IPS-15b (cell line): Measurements from ENCODE around the gene CDA.

Source experiments
- H3K27me3 ChIP-seq: one replicate; pipeline ENCODE4 v1.6.1; 2013; ENCODE audit warnings: low read length; ENCODE audit not compliant: control insufficient read depth, insufficient read depth
- H3K36me3 ChIP-seq: one replicate; pipeline ENCODE4 v1.6.1; 2013; ENCODE audit warnings: low read length; ENCODE audit not compliant: control insufficient read depth, insufficient read depth
- H3K4me1 ChIP-seq: one replicate; pipeline ENCODE4 v1.6.1; 2013; ENCODE audit warnings: mild to moderate bottlenecking, low read length; ENCODE audit not compliant: control insufficient read depth, insufficient read depth
- H3K4me3 ChIP-seq: one replicate; pipeline ENCODE4 v1.5.1; 2013; ENCODE audit warnings: low read depth, low read length
- H3K9ac ChIP-seq: one replicate; pipeline ENCODE4 v1.6.1; 2013; ENCODE audit warnings: low read depth, mild to moderate bottlenecking, low read length
- H3K9me3 ChIP-seq: one replicate; pipeline ENCODE4 v1.6.1; 2013; ENCODE audit warnings: mild to moderate bottlenecking, low read length; ENCODE audit not compliant: control insufficient read depth, insufficient read depth

CDA gene

GRCh38 chr1:20624709-20625108, 35.8 kb downstream of the CDA start:
- Histone ChIP-seq H3K4me3 (peak overlapping the region; percentile 35), H3K36me3 (no peaks in the 10 kb centered on the region), H3K4me1 (peaks cover 15% of the 10 kb centered on the region), H3K27me3 (no peaks in the 10 kb centered on the region), H3K9ac (no peak overlapping the region), H3K9me3 (no peaks in the 10 kb centered on the region)

- H3K4me3 ChIP-seq, result peak overlapping the region; percentile 35
- H3K9ac ChIP-seq, result no peak overlapping the region
- no peaks in the 10 kb centered on the region for H3K36me3 ChIP-seq
- no peaks in the 10 kb centered on the region for H3K9me3 ChIP-seq
- peaks cover 15% of the 10 kb centered on the region for H3K4me1 ChIP-seq
- H3K27me3 ChIP-seq, result no peaks in the 10 kb centered on the region
Observed at GRCh38 chr1:20625176-20626097, 36.5 kb downstream of the CDA start.

GRCh38 chr1:20626098-20626427, 37.2 kb downstream of the CDA start:
- no peak overlapping the region for H3K9ac ChIP-seq
- no peak overlapping the region for H3K4me3 ChIP-seq
- no peaks in the 10 kb centered on the region for H3K36me3 ChIP-seq
- H3K27me3 ChIP-seq, result no peaks in the 10 kb centered on the region
- H3K4me1 ChIP-seq, result peaks cover 15% of the 10 kb centered on the region
- no peaks in the 10 kb centered on the region for H3K9me3 ChIP-seq

GRCh38 chr1:20626524-20626923, 37.6 kb downstream of the CDA start:
- Histone ChIP-seq H3K4me1 (peaks cover 15% of the 10 kb centered on the region), H3K27me3 (no peaks in the 10 kb centered on the region), H3K4me3 (no peak overlapping the region), H3K36me3 (no peaks in the 10 kb centered on the region), H3K9ac (no peak overlapping the region), H3K9me3 (no peaks in the 10 kb centered on the region)

GRCh38 chr1:20630729-20631128, 41.8 kb downstream of the CDA start:
- H3K4me3 ChIP-seq, result no peak overlapping the region
- no peaks in the 10 kb centered on the region for H3K27me3 ChIP-seq
- no peaks in the 10 kb centered on the region for H3K9me3 ChIP-seq
- peaks cover 12% of the 10 kb centered on the region for H3K4me1 ChIP-seq
- no peaks in the 10 kb centered on the region for H3K36me3 ChIP-seq
- H3K9ac ChIP-seq, result no peak overlapping the region

- Histone ChIP-seq H3K9me3 (no peaks in the 10 kb centered on the region), H3K9ac (no peak overlapping the region), H3K27me3 (no peaks in the 10 kb centered on the region), H3K36me3 (no peaks in the 10 kb centered on the region), H3K4me3 (no peak overlapping the region), H3K4me1 (peaks cover 7% of the 10 kb centered on the region)
Observed at GRCh38 chr1:20632386-20632785, 43.5 kb downstream of the CDA start.

GRCh38 chr1:20633190-20634064, 44.5 kb downstream of the CDA start, which contains the start of gene PINK1:
PINK1 (plus strand) TSS chr1:20633458; CDS start chr1:20633549, 91 bp downstream.
- Histone ChIP-seq H3K4me3 (peak within 1 kb of the TSS; percentile 92), H3K27me3 (no peaks in the 10 kb centered on the region), H3K9me3 (no peaks in the 10 kb centered on the region), H3K9ac (peak within 1 kb of the TSS; percentile 62), H3K36me3 (peaks cover 4% of the 10 kb centered on the region), H3K4me1 (peaks cover 7% of the 10 kb centered on the region)

- Histone ChIP-seq H3K9me3 (no peaks in the 10 kb centered on the region), H3K36me3 (peaks cover 4% of the 10 kb centered on the region), H3K4me3 (peak overlapping the region; percentile 92), H3K27me3 (no peaks in the 10 kb centered on the region), H3K4me1 (peaks cover 7% of the 10 kb centered on the region), H3K9ac (peak overlapping the region; percentile 62)
Observed at GRCh38 chr1:20634065-20634593, 45.2 kb downstream of the CDA start.

- Histone ChIP-seq H3K36me3 (peaks cover 4% of the 10 kb centered on the region), H3K9me3 (no peaks in the 10 kb centered on the region), H3K27me3 (no peaks in the 10 kb centered on the region), H3K9ac (peak overlapping the region; percentile 62), H3K4me1 (peaks cover 7% of the 10 kb centered on the region), H3K4me3 (peak overlapping the region; percentile 92)
Observed at GRCh38 chr1:20634594-20635084, 45.7 kb downstream of the CDA start.

GRCh38 chr1:20636785-20637347, 48.0 kb downstream of the CDA start:
- H3K4me3 ChIP-seq, result no peak overlapping the region
- H3K9me3 ChIP-seq, result no peaks in the 10 kb centered on the region
- no peak overlapping the region for H3K9ac ChIP-seq
- H3K4me1 ChIP-seq, result peaks cover 7% of the 10 kb centered on the region
- H3K27me3 ChIP-seq, result no peaks in the 10 kb centered on the region
- H3K36me3 ChIP-seq, result peaks cover 9% of the 10 kb centered on the region

- Histone ChIP-seq H3K9me3 (no peaks in the 10 kb centered on the region), H3K36me3 (peaks cover 9% of the 10 kb centered on the region), H3K27me3 (no peaks in the 10 kb centered on the region), H3K9ac (no peak overlapping the region), H3K4me3 (no peak overlapping the region), H3K4me1 (peaks cover 3% of the 10 kb centered on the region)
Observed at GRCh38 chr1:20640183-20640597, 51.3 kb downstream of the CDA start.
